ENCODE measurements around the gene B3GAT1. TPM values are rescaled to one million over a fixed set of nuclear protein-coding genes. Genes with fewer than 3 reads are reported as not detected.
A peak's percentile ranks its signal among the peaks of the same experiment; 100 is the strongest.

B3GAT1 gene
- polyA plus RNA-seq, 1 of the 3 experiments (the other 2 are of a cell fraction) = 0.15 TPM

DNA sequence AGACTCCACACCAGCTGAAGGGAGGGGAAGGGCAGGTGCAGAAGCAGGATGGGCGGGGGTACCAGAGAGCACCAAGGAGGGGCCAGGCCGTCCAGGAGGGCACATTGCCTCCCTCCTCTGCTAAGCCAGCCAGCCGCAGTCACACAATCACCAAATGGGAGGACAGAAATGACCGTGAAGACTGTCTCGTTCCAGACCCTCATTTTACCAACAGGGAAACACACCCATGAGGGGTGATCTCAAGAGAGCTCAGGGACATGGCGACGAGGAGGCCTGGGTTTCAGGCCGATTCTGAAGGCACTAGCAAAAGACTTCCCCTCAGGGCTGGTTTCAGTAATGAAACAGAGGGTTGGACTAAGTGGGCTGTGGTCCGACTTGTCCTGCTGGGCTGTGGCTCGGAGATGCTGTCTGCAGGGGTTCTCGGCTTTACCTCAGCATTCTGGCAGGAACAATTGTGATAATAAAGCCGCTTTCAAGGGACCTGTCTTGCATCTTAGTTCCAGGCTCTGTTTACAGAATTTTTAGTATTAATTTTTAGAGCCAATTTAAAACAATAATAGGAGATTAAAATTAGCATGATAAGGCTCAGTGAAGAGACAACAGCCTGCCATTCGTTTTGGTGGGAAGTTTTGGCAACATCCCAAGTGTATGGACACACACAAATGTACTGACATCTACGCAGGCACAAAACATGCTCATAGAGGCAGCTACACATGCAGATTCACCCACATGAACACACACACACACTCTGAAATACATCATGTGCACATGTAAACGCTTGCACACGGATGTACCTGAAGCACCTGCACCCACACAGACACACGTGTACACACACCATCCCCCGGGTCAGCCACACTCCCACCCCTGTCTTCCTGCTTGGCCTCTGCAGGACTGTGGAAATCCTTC lies 2.0 kb upstream of the B3GAT1 start:
- CTCF ChIA-PET = interaction anchor here (0.5 kb wide), 1 partner anchor 151 kb away, joined by 3 read pairs; no protein-coding TSS in a partner anchor

More for the DNA sequence above, 2.0 kb upstream of the B3GAT1 start:
- Histone ChIP-seq H3K9me3 (no peaks in the 10 kb centered on the region), H3K4me1 (ENCODE audit: control insufficient read depth in 1 of 2, insufficient read depth in 2 of 2, low read depth in 1 of 2, low read length in 1 of 2) (peaks cover 0 to 64% of the 10 kb centered on the region in 2 experiments; a peak in 2 of 4 replicates), H4K20me1 (ENCODE audit: insufficient read depth) (no peaks in the 10 kb centered on the region), H3K9ac (no peak overlapping the region), H3K4me3 (ENCODE audit: low read depth in 2 of 2, low read length in 1 of 2) (no peak overlapping the region), H3K36me3 (replicated peaks in 1 of 2; ENCODE audit: control insufficient read depth in 1 of 2, insufficient read depth in 2 of 2, low read length in 1 of 2) (no peaks in the 10 kb centered on the region), H3F3A (replicated peaks; ENCODE audit: insufficient read depth) (no peaks in the 10 kb centered on the region), H3K79me2 (ENCODE audit: insufficient read depth) (no peaks in the 10 kb centered on the region), H3K27ac (ENCODE audit: low read depth in 2 of 2, low read length in 1 of 2) (peak overlapping the region in 1 of 2 experiments; percentile 82; a peak in 2 of 4 replicates), H2AFZ (ENCODE audit: low read depth) (no peak overlapping the region), H3K27me3 (ENCODE audit: insufficient read depth) (no peaks in the 10 kb centered on the region), H3K9me2 (no peaks in the 10 kb centered on the region), H3K4me2 (no peak overlapping the region)
- TF ChIP-seq TCF12 (IDR thresholded peaks at IDR 0.05) (no peak), RAD21 (IDR thresholded peaks at IDR 0.05; ENCODE audit: low read length) (no peak), SMC3 (IDR thresholded peaks at IDR 0.05; ENCODE audit: low read depth, low read length) (no peak), NFIC (IDR thresholded peaks at IDR 0.05; ENCODE audit: borderline replicate concordance) (no peak), NRF1 (IDR thresholded peaks at IDR 0.05; ENCODE audit: low read depth, low read length) (no peak), MXI1 (IDR thresholded peaks at IDR 0.05; ENCODE audit: low read depth, low read length) (no peak), YY1 (IDR thresholded peaks at IDR 0.05; ENCODE audit: low read depth) (no peak), TAF1 (IDR thresholded peaks at IDR 0.05; ENCODE audit: borderline replicate concordance, low read depth, low read length) (no peak)
- TF ChIP-seq, protein P1, sequence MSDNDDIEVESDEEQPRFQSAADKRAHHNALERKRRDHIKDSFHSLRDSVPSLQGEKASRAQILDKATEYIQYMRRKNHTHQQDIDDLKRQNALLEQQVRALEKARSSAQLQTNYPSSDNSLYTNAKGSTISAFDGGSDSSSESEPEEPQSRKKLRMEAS (IDR thresholded peaks at IDR 0.05; ENCODE audit: low read depth) = no peak
- TF ChIP-seq, protein P2, sequence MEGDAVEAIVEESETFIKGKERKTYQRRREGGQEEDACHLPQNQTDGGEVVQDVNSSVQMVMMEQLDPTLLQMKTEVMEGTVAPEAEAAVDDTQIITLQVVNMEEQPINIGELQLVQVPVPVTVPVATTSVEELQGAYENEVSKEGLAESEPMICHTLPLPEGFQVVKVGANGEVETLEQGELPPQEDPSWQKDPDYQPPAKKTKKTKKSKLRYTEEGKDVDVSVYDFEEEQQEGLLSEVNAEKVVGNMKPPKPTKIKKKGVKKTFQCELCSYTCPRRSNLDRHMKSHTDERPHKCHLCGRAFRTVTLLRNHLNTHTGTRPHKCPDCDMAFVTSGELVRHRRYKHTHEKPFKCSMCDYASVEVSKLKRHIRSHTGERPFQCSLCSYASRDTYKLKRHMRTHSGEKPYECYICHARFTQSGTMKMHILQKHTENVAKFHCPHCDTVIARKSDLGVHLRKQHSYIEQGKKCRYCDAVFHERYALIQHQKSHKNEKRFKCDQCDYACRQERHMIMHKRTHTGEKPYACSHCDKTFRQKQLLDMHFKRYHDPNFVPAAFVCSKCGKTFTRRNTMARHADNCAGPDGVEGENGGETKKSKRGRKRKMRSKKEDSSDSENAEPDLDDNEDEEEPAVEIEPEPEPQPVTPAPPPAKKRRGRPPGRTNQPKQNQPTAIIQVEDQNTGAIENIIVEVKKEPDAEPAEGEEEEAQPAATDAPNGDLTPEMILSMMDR (IDR thresholded peaks at IDR 0.05) = no peak
- TF ChIP-seq, protein P3, sequence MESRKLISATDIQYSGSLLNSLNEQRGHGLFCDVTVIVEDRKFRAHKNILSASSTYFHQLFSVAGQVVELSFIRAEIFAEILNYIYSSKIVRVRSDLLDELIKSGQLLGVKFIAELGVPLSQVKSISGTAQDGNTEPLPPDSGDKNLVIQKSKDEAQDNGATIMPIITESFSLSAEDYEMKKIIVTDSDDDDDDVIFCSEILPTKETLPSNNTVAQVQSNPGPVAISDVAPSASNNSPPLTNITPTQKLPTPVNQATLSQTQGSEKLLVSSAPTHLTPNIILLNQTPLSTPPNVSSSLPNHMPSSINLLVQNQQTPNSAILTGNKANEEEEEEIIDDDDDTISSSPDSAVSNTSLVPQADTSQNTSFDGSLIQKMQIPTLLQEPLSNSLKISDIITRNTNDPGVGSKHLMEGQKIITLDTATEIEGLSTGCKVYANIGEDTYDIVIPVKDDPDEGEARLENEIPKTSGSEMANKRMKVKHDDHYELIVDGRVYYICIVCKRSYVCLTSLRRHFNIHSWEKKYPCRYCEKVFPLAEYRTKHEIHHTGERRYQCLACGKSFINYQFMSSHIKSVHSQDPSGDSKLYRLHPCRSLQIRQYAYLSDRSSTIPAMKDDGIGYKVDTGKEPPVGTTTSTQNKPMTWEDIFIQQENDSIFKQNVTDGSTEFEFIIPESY (IDR thresholded peaks at IDR 0.05; ENCODE audit: borderline replicate concordance, low read depth) = no peak
- TF ChIP-seq, protein P4, sequence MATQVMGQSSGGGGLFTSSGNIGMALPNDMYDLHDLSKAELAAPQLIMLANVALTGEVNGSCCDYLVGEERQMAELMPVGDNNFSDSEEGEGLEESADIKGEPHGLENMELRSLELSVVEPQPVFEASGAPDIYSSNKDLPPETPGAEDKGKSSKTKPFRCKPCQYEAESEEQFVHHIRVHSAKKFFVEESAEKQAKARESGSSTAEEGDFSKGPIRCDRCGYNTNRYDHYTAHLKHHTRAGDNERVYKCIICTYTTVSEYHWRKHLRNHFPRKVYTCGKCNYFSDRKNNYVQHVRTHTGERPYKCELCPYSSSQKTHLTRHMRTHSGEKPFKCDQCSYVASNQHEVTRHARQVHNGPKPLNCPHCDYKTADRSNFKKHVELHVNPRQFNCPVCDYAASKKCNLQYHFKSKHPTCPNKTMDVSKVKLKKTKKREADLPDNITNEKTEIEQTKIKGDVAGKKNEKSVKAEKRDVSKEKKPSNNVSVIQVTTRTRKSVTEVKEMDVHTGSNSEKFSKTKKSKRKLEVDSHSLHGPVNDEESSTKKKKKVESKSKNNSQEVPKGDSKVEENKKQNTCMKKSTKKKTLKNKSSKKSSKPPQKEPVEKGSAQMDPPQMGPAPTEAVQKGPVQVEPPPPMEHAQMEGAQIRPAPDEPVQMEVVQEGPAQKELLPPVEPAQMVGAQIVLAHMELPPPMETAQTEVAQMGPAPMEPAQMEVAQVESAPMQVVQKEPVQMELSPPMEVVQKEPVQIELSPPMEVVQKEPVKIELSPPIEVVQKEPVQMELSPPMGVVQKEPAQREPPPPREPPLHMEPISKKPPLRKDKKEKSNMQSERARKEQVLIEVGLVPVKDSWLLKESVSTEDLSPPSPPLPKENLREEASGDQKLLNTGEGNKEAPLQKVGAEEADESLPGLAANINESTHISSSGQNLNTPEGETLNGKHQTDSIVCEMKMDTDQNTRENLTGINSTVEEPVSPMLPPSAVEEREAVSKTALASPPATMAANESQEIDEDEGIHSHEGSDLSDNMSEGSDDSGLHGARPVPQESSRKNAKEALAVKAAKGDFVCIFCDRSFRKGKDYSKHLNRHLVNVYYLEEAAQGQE (IDR thresholded peaks at IDR 0.05; ENCODE audit: low read depth, low read length) = no peak
- 39% methylated on average over 12 of the region's 18 CpGs for WGBS (ENCODE audit: low lambda C conversion rate)
- DNase-seq = peak; percentile 55
- POLR2A ChIA-PET = no interaction called here

Data from SK-N-SH (cell line).